GM12878 (cell line): ENCODE measurements around the gene HNRNPLL. TPM values are rescaled to one million over a fixed set of nuclear protein-coding genes. Genes with fewer than 3 reads are reported as not detected.

Source experiments
- ATAC-seq: fragments of 200-7000 bp; cut with Tn5 transposase; 3 replicates; pipeline ENCODE4 v1.9.1; 2020; ENCODE audit warnings: mild to moderate bottlenecking, moderate library complexity
- BruUV-seq: library from RNA; stranded (reverse); fragments of 400-500 nt; replicated peaks from 2 replicates; lab custom pipeline; 2021; lab: Mats Ljungman, UMichigan
- CTCF ChIA-PET: fragments of 300-600 bp; sonication (Branson Sonifier 250); formaldehyde crosslinking; extraction: SDS; loops from one replicate; lab custom pipeline; 2021; ENCODE audit warnings: inconsistent platforms; lab: Yijun Ruan, JAX
- POLR2A ChIA-PET: fragments of 350-600 bp; formaldehyde crosslinking; extraction: SDS; loops from one replicate; lab custom pipeline; 2021; ENCODE audit warnings: inconsistent platforms; lab: Charles Lee
- RAD21 ChIA-PET: fragments of 300-600 bp; sonication (Branson Sonifier 250); formaldehyde crosslinking; loops from one replicate; lab custom pipeline; 2023; ENCODE audit warnings: antibody characterized with exemption; ENCODE audit not compliant: unreplicated experiment; lab: Charles Lee
- SMC1A ChIA-PET: fragments of 300-600 bp; sonication (Branson Sonifier 250); formaldehyde crosslinking; loops from one replicate; lab custom pipeline; 2023; ENCODE audit not compliant: unreplicated experiment, uncharacterized antibody; lab: Charles Lee
- DNase-seq: peaks from one replicate; pipeline ENCODE4 v3.0.0-alpha.2; 2011; ENCODE audit warnings: low read depth, low spot score
- FAIRE-seq: peaks from 3 replicates; lab custom pipeline; 2011; peaks lifted over from hg19 to GRCh38; lab: Jason Lieb, UNC
- H2AFZ ChIP-seq: 2 replicates; pipeline ENCODE4 v1.6.0; 2011; ENCODE audit warnings: low read depth, low read length, control low read depth; ENCODE audit not compliant: control insufficient read depth
- H3K27ac ChIP-seq: 2 replicates; pipeline ENCODE4 v1.5.1; 2011; ENCODE audit warnings: control low read depth; ENCODE audit not compliant: control insufficient read depth, insufficient read depth
- H3K27me3 ChIP-seq, 2 experiments: replicated peaks in 1 of 2; 2 replicates each; pipeline versions ENCODE4 v1.6.0 to v1.6.1; 2011; ENCODE audit warnings: low read length in 1 of 2; ENCODE audit not compliant: control insufficient read depth in 2 of 2, insufficient read depth in 2 of 2
- H3K36me3 ChIP-seq, 2 experiments: 2 replicates each; pipeline ENCODE4 v1.5.1; 2011; ENCODE audit warnings: low read length in 1 of 2; ENCODE audit not compliant: control insufficient read depth in 2 of 2, insufficient read depth in 2 of 2
- H3K4me1 ChIP-seq: 2 replicates; pipeline ENCODE4 v1.6.1; 2011; ENCODE audit warnings: mild to moderate bottlenecking, low read length, moderate library complexity, mixed read lengths; ENCODE audit not compliant: control insufficient read depth, insufficient read depth
- H3K4me2 ChIP-seq: 2 replicates; pipeline ENCODE4 v1.6.0; 2011; ENCODE audit warnings: control low read depth; ENCODE audit not compliant: control insufficient read depth, insufficient read depth
- H3K4me3 ChIP-seq: fragments of 200-600 bp; sonication (generic); 2 replicates; pipeline ENCODE4 v1.5.1; 2016
- H3K79me2 ChIP-seq: 2 replicates; pipeline ENCODE4 v1.6.0; 2011; ENCODE audit warnings: low read length; ENCODE audit not compliant: control insufficient read depth, insufficient read depth
- H3K9ac ChIP-seq: 2 replicates; pipeline ENCODE4 v1.8.0; 2011; ENCODE audit warnings: low read length, control low read depth, mixed read lengths; ENCODE audit not compliant: control insufficient read depth, insufficient read depth
- H3K9me3 ChIP-seq: replicated peaks from 3 replicates; pipeline ENCODE4 v1.5.1; 2011; ENCODE audit warnings: mild to moderate bottlenecking, low read length; ENCODE audit not compliant: control insufficient read depth, insufficient read depth
- H4K20me1 ChIP-seq: 2 replicates; pipeline ENCODE4 v1.6.0; 2011; ENCODE audit not compliant: control insufficient read depth, insufficient read depth
- ETV6 ChIP-seq, 2 experiments: fragments of 450-650 bp in 1 of 2; IDR thresholded peaks in 1 of 2; conservative IDR thresholded peaks in 1 of 2; 2 replicates each; pipeline ENCODE4 v1.6.1; 2014; ENCODE audit warnings: antibody characterized with exemption in 1 of 2, borderline replicate concordance in 1 of 2, low read depth in 1 of 2, mild to moderate bottlenecking in 1 of 2, moderate library complexity in 1 of 2
- IKZF1 ChIP-seq: fragments of 450-650 bp; conservative IDR thresholded peaks from 2 replicates; pipeline ENCODE4 v1.6.1; 2017; ENCODE audit warnings: antibody characterized with exemption, mild to moderate bottlenecking
- IKZF2 ChIP-seq, 2 experiments: fragments of 450-650 bp; IDR thresholded peaks; 2 replicates each; pipeline ENCODE4 v1.6.1; 2017; ENCODE audit warnings: mild to moderate bottlenecking in 2 of 2, moderate library complexity in 2 of 2
- NFIC ChIP-seq: IDR thresholded peaks from 2 replicates; pipeline ENCODE4 v1.6.1; 2012; ENCODE audit warnings: low read depth, mild to moderate bottlenecking, inconsistent platforms, low read length, moderate library complexity
- RAD21 ChIP-seq: IDR thresholded peaks from 2 replicates; pipeline ENCODE4 v1.6.1; 2011; ENCODE audit warnings: mild to moderate bottlenecking, low read depth, low read length, moderate library complexity; ENCODE audit not compliant: insufficient read depth
- RUNX3 ChIP-seq: IDR thresholded peaks from 2 replicates; pipeline ENCODE4 v1.6.1; 2012; ENCODE audit warnings: low read length, inconsistent platforms
- SMAD1 ChIP-seq: fragments of 450-650 bp; IDR thresholded peaks from 2 replicates; pipeline ENCODE4 v1.6.1; 2018; ENCODE audit warnings: mild to moderate bottlenecking, low read depth; ENCODE audit not compliant: partially characterized antibody
- SPI1 ChIP-seq: IDR thresholded peaks from 2 replicates; pipeline ENCODE4 v1.6.1; 2011; ENCODE audit warnings: low read depth, mild to moderate bottlenecking, low read length, moderate library complexity, borderline replicate concordance; ENCODE audit not compliant: insufficient read depth
- ZNF24 ChIP-seq: fragments of 450-650 bp; IDR thresholded peaks from 2 replicates; pipeline ENCODE4 v1.6.1; 2017; ENCODE audit warnings: antibody characterized with exemption, mild to moderate bottlenecking
- ZNF687 ChIP-seq: fragments of 450-650 bp; IDR thresholded peaks from 2 replicates; pipeline ENCODE4 v1.6.1; 2017; ENCODE audit warnings: mild to moderate bottlenecking, moderate library complexity
- WGBS: methylation state at CpG from one replicate; pipeline ENCODE4 v1.1.6; 2016; ENCODE audit warnings: low lambda C conversion rate; ENCODE audit not compliant: insufficient replicate concordance, insufficient coverage; ENCODE audit errors: missing lambda C conversion rate; 5-methylcytosine and 5-hydroxymethylcytosine counted together
- in situ Hi-C: fragments of 300-500 bp; cut with MboI; formaldehyde crosslinking; loops from 9 replicates; pipeline ENCODE4 v1.14.3; 2018; ENCODE audit warnings: mixed read lengths
- intact Hi-C: fragments of 100-400 bp; cut with micrococcal nuclease; formaldehyde crosslinking; loops from one replicate; pipeline ENCODE4 v1.14.2; 2022; ENCODE audit not compliant: unreplicated experiment
- polyA plus RNA-seq, 11 experiments: library from polyadenylated mRNA; depleted of rRNA in 4 of 11; unstranded in 6 of 11; stranded (reverse) in 5 of 11; fragments of >200 nt; fragmentation: Nextera tagmentation in 4 of 11; fragmentation: Illumina TruSeq in 1 of 11; extraction: Ambion mirVana in 4 of 11; extraction: Trizol in 1 of 11; gene quantifications; 1 replicate in 1 of 11; 2 replicates in 10 of 11; pipeline versions ENCODE4 v1.2.1 to v1.2.3, GENCODE V29; 2011 to 2016; ENCODE audit warnings: inconsistent platforms in 2 of 11, missing spikeins in 2 of 11, low read depth in 1 of 11
- total RNA-seq, 4 experiments: library from RNA; depleted of rRNA in 3 of 4; stranded (reverse); fragments of >200 nt in 3 of 4; fragmentation: Illumina TruSeq in 1 of 4; extraction: Trizol in 1 of 4; gene quantifications; 2 replicates each; pipeline versions ENCODE4 v1.2.1 to v1.2.3, GENCODE V29; 2013 to 2021

HNRNPLL gene
- total and polyA plus RNA-seq, 10 of the 15 experiments (the other 5 are each of a cell fraction or from before 2014, with no cell fraction given): 0.98 to 27.1 (median 2.9) TPM

- no peak overlapping the region for H2AFZ ChIP-seq
- H3K27me3 ChIP-seq: peaks cover 0 to 3% of the 10 kb centered on the region in 2 experiments; a peak in 1 of 4 replicates
- no peak overlapping the region for H3K27ac ChIP-seq
Observed at GRCh38 chr2:38622210-38622609, 19.5 kb upstream of the HNRNPLL start.

More at GRCh38 chr2:38622210-38622609, 19.5 kb upstream of the HNRNPLL start:
- RAD21 ChIA-PET: interaction anchor here (0.9 kb wide), 1 partner anchor 45 kb away, joined by 3 read pairs; no protein-coding TSS in a partner anchor
- no peak overlapping the region for H3K9ac ChIP-seq
- CTCF ChIA-PET: no interaction called here
- WGBS: 49% methylated on average over 3 of the region's 3 CpGs
- TF ChIP-seq RUNX3: peak; percentile 75
- TF ChIP-seq SMAD1: no peak
- 0 out of 2 replicates have a peak, but pooled peaks have one; percentile 3 for TF ChIP-seq SPI1
- no peak for TF ChIP-seq RAD21
- TF ChIP-seq NFIC: 0 out of 2 replicates have a peak, but pooled peaks have one; percentile 27
- TF ChIP-seq IKZF2 (IDR thresholded peaks at IDR 0.05): peak; percentile 63 to 65; a peak in 2 of 4 replicates
- peak; percentile 74 for TF ChIP-seq ZNF24
- no peak for TF ChIP-seq ETV6 (conservative IDR thresholded peaks at IDR 0.05 in 1 of 2, IDR thresholded peaks at IDR 0.05 in 1 of 2; ENCODE audit: borderline replicate concordance in 1 of 2, low read depth in 1 of 2)
- TF ChIP-seq IKZF1: peak; percentile 60
- no peak for TF ChIP-seq ZNF687
- ATAC-seq: no peak
- no peak for FAIRE-seq
- H4K20me1 ChIP-seq: no peaks in the 10 kb centered on the region
- SMC1A ChIA-PET: no interaction called here
- H3K4me1 ChIP-seq: peaks cover 9% of the 10 kb centered on the region; the same call in 1 of the 2 replicates
- in situ Hi-C loops (no loop called here), intact Hi-C loops (no loop called here)
- no peak overlapping the region for H3K4me2 ChIP-seq
- peaks cover 1% of the 10 kb centered on the region; the same call in 2 of the 3 replicates for H3K9me3 ChIP-seq
- BruUV-seq: no TSS peak
- H3K36me3 ChIP-seq: no peaks in the 10 kb centered on the region
- H3K79me2 ChIP-seq: no peaks in the 10 kb centered on the region
- DNase-seq: no peak
- H3K4me3 ChIP-seq: no peak overlapping the region
- POLR2A ChIA-PET: no interaction called here
